Measurements from ENCODE around the gene RASGEF1C. TPM values are rescaled to one million over a fixed set of nuclear protein-coding genes. Genes with fewer than 3 reads are reported as not detected.

The RASGEF1C gene
- total RNA-seq, 1 donor from 2014 or later = 0.27 TPM

DNA sequence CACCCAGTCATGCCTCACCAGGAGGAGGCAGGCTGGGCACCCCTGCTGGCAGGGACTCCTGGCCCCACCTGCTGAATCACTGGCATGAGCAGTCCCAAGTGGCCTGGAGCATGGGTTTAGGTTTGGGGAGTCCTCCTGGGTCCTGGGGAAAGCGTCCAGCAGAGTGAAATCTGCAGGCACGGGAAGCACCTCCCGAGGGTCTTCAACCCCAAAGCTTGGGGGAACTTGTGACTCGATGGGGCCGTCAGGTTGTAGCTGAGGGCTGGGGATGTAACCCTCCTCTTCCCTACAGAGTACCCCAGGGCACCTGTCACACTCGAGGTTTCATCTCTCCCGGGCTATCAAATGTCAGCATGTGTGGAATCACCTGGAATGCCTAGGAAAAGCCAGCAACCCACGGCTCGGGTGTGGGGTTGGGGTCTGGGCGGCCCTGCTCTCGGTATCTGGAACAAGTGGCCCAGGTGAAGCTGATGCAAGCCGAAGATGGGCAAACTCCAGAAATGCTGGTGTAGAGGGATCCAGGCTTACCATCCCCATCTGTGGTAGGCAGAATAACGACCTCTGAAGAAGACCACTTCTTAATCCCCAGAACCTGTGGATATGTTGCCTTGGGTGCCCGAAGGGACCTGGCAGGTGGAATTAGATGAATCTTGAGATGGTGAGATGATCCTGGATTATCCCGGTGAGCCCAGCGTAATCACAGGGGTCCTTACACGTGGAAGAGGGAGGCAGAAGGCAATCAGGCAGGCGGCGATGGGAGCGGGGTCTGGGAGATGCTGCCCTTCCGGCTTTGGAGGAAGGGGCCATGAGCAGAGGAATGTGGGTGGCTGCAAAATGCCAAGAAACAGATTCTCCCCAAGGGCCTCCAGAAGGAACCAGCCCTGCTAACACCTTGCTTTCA is 6.1 kb upstream of the RASGEF1C start:
- DNase-seq = no peak
- no peak overlapping the region for H3K4me3 ChIP-seq
- TF ChIP-seq, protein P1, sequence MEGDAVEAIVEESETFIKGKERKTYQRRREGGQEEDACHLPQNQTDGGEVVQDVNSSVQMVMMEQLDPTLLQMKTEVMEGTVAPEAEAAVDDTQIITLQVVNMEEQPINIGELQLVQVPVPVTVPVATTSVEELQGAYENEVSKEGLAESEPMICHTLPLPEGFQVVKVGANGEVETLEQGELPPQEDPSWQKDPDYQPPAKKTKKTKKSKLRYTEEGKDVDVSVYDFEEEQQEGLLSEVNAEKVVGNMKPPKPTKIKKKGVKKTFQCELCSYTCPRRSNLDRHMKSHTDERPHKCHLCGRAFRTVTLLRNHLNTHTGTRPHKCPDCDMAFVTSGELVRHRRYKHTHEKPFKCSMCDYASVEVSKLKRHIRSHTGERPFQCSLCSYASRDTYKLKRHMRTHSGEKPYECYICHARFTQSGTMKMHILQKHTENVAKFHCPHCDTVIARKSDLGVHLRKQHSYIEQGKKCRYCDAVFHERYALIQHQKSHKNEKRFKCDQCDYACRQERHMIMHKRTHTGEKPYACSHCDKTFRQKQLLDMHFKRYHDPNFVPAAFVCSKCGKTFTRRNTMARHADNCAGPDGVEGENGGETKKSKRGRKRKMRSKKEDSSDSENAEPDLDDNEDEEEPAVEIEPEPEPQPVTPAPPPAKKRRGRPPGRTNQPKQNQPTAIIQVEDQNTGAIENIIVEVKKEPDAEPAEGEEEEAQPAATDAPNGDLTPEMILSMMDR (IDR thresholded peaks at IDR 0.05; ENCODE audit: borderline replicate concordance) = no peak
- H3K9me3 ChIP-seq (replicated peaks) = peaks cover 57% of the 10 kb centered on the region
- H3K27ac ChIP-seq (replicated peaks) = no peak overlapping the region
- intact Hi-C loops (cut with micrococcal nuclease) = no loop called here
- H3K36me3 ChIP-seq = no peaks in the 10 kb centered on the region
- no peaks in the 10 kb centered on the region for H3K4me1 ChIP-seq
- peaks cover 31% of the 10 kb centered on the region for H3K27me3 ChIP-seq (ENCODE audit: low read depth)

DNA sequence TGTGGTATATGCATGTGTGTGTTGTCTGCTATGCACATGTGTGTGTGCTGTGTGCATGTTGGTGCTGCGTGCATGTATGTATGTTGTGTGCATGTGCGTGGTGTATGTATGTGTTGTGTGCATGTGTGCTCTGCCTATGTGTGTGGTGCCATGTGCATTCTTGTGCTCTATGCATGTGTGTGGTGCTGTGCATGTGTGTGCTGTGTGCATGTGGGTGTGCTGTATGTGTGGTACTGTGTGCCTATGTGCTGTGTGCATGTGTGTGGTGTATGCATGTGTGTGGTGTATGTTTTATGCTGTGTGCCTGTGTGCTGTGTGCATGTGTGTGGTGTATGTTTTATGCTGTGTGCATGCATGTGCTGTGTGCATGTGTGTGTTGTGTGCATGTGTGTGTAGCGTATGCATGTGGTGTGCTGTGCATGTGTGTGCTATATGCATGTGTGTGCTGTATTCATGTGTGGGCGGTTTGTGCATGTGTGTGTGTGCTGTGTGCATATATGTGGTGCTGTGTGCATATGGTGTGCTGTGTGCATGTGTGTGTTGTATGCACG is 4.7 kb upstream of the RASGEF1C start:
- Histone ChIP-seq H3K9me3 (replicated peaks) (peaks cover 44% of the 10 kb centered on the region), H3K4me1 (peaks cover 4% of the 10 kb centered on the region), H3K27ac (replicated peaks) (no peak overlapping the region), H3K4me3 (no peak overlapping the region), H3K36me3 (no peaks in the 10 kb centered on the region), H3K27me3 (ENCODE audit: low read depth) (peaks cover 41% of the 10 kb centered on the region)
- DNase-seq = no peak
- intact Hi-C loops (cut with micrococcal nuclease) = no loop called here
- TF ChIP-seq, protein P1 (IDR thresholded peaks at IDR 0.05; ENCODE audit: borderline replicate concordance) = no peak

DNA sequence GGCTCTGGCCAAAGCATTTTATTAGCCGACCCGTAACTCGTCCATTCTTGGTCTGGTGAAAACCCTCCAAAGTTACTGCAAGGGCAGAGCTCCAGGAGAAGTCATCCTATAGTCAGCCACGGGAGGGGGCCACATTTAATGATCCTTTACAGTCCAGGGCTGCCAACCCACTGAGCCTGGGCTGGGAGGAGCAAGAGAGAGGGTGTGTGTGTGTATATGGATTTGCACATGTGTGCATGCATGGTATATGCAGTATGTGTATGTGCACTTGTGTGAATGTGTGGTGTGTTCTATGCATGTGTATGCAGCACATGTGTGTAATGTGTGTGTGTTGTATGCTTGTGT is 4.2 kb upstream of the RASGEF1C start:
- Histone ChIP-seq H3K4me3 (no peak overlapping the region), H3K4me1 (peaks cover 8% of the 10 kb centered on the region), H3K27ac (replicated peaks) (no peak overlapping the region), H3K9me3 (replicated peaks) (peaks cover 39% of the 10 kb centered on the region), H3K36me3 (no peaks in the 10 kb centered on the region), H3K27me3 (ENCODE audit: low read depth) (peaks cover 46% of the 10 kb centered on the region)
- intact Hi-C loops (cut with micrococcal nuclease) = no loop called here
- DNase-seq = no peak
- TF ChIP-seq, protein P1 (IDR thresholded peaks at IDR 0.05; ENCODE audit: borderline replicate concordance) = no peak

DNA sequence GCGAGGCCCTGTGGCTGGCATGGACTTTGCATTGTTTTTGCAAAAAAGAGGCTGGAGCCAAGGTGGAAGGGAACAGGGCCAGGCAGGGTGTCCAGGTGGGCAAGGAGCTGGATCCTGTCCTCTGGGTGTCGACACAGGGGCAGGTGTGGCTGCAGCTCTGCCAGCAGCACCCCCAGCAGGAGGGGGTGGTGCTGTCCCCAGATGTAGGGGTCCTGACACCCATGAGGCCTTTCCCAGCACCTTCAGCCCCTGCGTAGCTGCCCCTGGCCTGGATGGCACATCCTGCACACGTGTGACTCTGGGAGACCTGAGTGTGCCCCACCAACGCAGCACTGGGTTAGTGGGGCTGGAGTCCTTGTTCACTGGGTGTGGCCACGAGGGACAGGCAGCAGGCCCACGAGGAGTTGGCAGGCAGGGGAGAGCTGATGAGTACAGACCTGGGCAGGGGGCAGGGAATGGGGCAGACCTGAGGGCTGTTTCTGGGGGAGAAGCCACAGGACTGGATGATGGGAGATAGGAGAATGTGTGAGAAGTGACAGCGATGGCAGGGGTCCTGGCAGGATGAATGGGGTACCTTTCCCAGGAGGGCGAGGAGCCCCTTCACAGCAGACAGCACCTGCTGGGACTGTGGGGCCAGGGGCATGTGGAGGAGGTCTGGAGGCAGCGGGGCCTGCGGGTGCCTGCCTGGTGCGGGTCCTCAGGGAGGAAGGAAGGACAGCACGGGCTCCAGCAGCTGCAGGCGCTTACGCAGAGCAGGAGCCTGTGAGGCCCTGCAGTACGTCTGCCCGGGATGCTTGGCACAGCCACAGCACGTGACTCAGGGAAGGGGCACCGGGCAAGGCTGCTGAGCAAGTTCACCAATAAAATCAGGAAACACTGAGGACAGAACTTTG is 3.6 kb upstream of the RASGEF1C start:
- Histone ChIP-seq H3K9me3 (replicated peaks) (peaks cover 32% of the 10 kb centered on the region), H3K4me3 (no peak overlapping the region), H3K4me1 (peaks cover 11% of the 10 kb centered on the region), H3K27me3 (ENCODE audit: low read depth) (peaks cover 52% of the 10 kb centered on the region), H3K27ac (replicated peaks) (no peak overlapping the region), H3K36me3 (no peaks in the 10 kb centered on the region)
- intact Hi-C loops (cut with micrococcal nuclease) = no loop called here
- TF ChIP-seq, protein P1 (IDR thresholded peaks at IDR 0.05; ENCODE audit: borderline replicate concordance) = no peak
- DNase-seq = no peak

DNA sequence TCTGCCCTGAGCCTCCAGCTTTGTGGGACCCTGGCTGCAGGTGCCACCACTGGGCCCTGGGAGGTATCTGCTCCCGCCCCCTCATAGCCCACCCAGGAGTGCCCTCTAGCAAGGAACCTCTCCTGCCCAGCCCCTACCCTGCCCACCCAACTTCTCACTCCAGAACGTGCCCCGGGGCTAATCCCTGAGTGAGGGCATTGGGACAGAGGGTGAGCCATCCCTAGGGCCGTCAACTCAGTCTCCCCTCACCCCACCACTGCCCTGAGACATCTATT is 2.7 kb upstream of the RASGEF1C start:
- Histone ChIP-seq H3K27me3 (ENCODE audit: low read depth) (peaks cover 61% of the 10 kb centered on the region), H3K36me3 (no peaks in the 10 kb centered on the region), H3K9me3 (replicated peaks) (peaks cover 23% of the 10 kb centered on the region), H3K4me3 (no peak overlapping the region), H3K4me1 (peaks cover 11% of the 10 kb centered on the region), H3K27ac (replicated peaks) (no peak overlapping the region)
- TF ChIP-seq, protein P1 (IDR thresholded peaks at IDR 0.05; ENCODE audit: borderline replicate concordance) = no peak
- intact Hi-C loops (cut with micrococcal nuclease) = no loop called here
- no peak for DNase-seq

Measured in left ventricle myocardium inferior (tissue), 1 donor.